Vagina (tissue), 2 donors: ENCODE data around the gene VPS26C.

Experiments
- POLR2A ChIP-seq, 2 donors: fragments of 450-650 bp; IDR thresholded peaks; one replicate each; pipeline ENCODE4 v1.6.1; 2017; ENCODE audit warnings: antibody characterized with exemption in 2 of 2, mild to moderate bottlenecking in 2 of 2, moderate library complexity in 2 of 2
- POLR2AphosphoS5 ChIP-seq, 2 donors: sonication (generic); formaldehyde crosslinking; IDR thresholded peaks; one replicate each; pipeline ENCODE4 v1.9.0; 2017; ENCODE audit warnings: antibody characterized with exemption in 2 of 2, mild to moderate bottlenecking in 2 of 2, low read depth in 1 of 2; ENCODE audit not compliant: insufficient read depth in 1 of 2
- TF ChIP-seq, protein P1 (sequence below), 3 experiments: fragments of 450-650 bp in 2 of 3; fragments of 200-600 bp in 1 of 3; sonication (generic) in 1 of 3; IDR thresholded peaks; one replicate each; pipeline ENCODE4 v1.5.1; 2017 to 2019; ENCODE audit warnings: antibody characterized with exemption in 3 of 3, mild to moderate bottlenecking in 2 of 3, moderate library complexity in 2 of 3

DNA sequence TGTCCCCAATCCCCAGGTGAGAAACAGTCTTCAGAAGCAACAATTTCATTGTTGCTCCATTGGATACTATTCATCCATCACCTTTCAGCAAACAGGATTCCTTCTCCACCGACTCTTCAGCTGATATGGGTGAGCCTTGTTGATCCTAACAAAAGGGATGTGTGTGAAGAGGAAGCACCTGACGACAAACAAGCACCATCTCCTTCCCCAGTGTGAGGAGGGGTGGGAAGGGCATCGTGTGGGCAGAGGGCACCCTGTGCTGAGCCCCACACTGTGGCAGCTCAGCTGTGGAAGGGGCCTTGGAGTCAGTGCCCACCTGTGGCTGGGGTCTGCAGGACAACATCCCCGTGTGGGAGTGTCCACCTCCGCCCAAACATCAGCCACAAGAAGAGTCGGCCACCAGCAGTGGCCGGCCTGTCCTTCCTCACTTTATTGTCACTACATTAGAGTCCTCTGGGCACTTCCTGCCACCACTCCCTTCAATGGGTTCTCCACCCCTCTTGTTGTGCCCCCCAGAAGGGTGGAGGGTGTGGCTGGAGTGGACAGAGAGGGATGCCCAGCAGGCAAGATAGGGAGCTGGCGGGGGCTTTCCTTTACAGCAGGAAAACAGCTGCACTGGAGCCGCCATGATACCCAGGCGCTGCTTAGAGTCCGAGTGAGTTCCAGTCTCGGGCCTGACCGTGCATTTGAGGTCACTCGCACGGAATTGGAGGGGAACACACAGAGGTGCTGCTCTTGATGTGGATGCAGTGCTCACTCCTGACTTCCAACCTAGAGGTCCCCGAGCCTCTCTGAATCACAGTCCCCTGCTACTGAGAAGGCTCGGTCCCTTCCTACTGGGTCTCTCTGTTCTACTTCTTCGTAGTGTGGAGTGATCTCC lies 40.9 kb downstream of the VPS26C start:
- TF ChIP-seq, protein P1, sequence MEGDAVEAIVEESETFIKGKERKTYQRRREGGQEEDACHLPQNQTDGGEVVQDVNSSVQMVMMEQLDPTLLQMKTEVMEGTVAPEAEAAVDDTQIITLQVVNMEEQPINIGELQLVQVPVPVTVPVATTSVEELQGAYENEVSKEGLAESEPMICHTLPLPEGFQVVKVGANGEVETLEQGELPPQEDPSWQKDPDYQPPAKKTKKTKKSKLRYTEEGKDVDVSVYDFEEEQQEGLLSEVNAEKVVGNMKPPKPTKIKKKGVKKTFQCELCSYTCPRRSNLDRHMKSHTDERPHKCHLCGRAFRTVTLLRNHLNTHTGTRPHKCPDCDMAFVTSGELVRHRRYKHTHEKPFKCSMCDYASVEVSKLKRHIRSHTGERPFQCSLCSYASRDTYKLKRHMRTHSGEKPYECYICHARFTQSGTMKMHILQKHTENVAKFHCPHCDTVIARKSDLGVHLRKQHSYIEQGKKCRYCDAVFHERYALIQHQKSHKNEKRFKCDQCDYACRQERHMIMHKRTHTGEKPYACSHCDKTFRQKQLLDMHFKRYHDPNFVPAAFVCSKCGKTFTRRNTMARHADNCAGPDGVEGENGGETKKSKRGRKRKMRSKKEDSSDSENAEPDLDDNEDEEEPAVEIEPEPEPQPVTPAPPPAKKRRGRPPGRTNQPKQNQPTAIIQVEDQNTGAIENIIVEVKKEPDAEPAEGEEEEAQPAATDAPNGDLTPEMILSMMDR (IDR thresholded peaks at IDR 0.05), result no peak
- TF ChIP-seq POLR2A (IDR thresholded peaks at IDR 0.05) (no peak), POLR2AphosphoS5 (IDR thresholded peaks at IDR 0.05; ENCODE audit: insufficient read depth in 1 of 2, low read depth in 1 of 2) (no peak)
